ENCODE measurements around the gene EPB41L1. TPM values are rescaled to one million over a fixed set of nuclear protein-coding genes. Genes with fewer than 3 reads are reported as not detected.

EPB41L1 gene
- total RNA-seq, 3 donors from 2014 or later (not counting 1 experiment from before 2014, with no cell fraction given) = 0.21 to 0.29 TPM; not detected in 1

GRCh38 chr20:36219671-36220220, 65.2 kb downstream of the EPB41L1 start:
- no peak overlapping the region for H3K27ac Mint-ChIP-seq
- ATAC-seq (no peak), DNase-seq (no peak)
- Histone ChIP-seq H3K27ac (ENCODE audit: low read length) (no peak overlapping the region), H3K36me3 (ENCODE audit: control insufficient read depth, insufficient read depth, low read length) (no peaks in the 10 kb centered on the region), H3K4me1 (ENCODE audit: control insufficient read depth, insufficient read depth, low read length) (no peaks in the 10 kb centered on the region), H3K4me3 (ENCODE audit: low read length) (no peak overlapping the region), H3K9me3 (ENCODE audit: control insufficient read depth, insufficient read depth, low read length) (no peaks in the 10 kb centered on the region), H3K27me3 (ENCODE audit: control insufficient read depth, insufficient read depth, low read length) (no peaks in the 10 kb centered on the region)
- intact Hi-C loops (cut with micrococcal nuclease) = no loop called here
- no peaks in the 10 kb centered on the region for H3K36me3 Mint-ChIP-seq
- TF ChIP-seq, protein P1, sequence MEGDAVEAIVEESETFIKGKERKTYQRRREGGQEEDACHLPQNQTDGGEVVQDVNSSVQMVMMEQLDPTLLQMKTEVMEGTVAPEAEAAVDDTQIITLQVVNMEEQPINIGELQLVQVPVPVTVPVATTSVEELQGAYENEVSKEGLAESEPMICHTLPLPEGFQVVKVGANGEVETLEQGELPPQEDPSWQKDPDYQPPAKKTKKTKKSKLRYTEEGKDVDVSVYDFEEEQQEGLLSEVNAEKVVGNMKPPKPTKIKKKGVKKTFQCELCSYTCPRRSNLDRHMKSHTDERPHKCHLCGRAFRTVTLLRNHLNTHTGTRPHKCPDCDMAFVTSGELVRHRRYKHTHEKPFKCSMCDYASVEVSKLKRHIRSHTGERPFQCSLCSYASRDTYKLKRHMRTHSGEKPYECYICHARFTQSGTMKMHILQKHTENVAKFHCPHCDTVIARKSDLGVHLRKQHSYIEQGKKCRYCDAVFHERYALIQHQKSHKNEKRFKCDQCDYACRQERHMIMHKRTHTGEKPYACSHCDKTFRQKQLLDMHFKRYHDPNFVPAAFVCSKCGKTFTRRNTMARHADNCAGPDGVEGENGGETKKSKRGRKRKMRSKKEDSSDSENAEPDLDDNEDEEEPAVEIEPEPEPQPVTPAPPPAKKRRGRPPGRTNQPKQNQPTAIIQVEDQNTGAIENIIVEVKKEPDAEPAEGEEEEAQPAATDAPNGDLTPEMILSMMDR (IDR thresholded peaks at IDR 0.05) = no peak
- H3K4me1 Mint-ChIP-seq = peaks cover 4 to 9% of the 10 kb centered on the region in 2 donors
- 94% methylated on average over 15 of the region's 17 CpGs for WGBS (ENCODE audit: insufficient coverage)
- no peaks in the 10 kb centered on the region for H3K9me3 Mint-ChIP-seq
- H3K4me3 Mint-ChIP-seq = no peak overlapping the region
- H3K27me3 Mint-ChIP-seq (ENCODE audit: low read depth in 2 of 2) = peaks cover 0 to 9% of the 10 kb centered on the region in 2 donors

DNA sequence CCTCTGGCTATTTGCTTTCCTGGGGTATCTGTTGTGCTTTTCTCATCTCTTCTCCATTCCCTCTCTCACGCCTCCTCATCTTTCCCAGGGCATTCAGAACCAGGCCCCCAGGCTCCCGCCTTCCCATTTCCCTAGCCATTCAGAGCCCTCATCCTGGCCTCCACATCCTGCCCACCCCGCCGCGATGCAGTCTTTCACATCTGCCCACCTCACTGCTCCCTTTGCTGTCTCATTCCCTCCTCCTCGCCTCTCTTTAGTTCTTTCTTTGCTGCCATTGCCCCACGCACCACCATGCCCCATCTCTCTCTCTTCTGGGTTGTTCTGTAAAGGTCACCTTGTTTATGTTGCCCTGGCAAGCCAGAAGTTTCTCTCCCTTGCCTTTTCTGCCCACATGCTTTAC, 71.1 kb downstream of the EPB41L1 start:
- H3K27me3 ChIP-seq (ENCODE audit: control insufficient read depth, insufficient read depth, low read length) = no peaks in the 10 kb centered on the region
- H3K4me3 Mint-ChIP-seq = no peak overlapping the region
- TF ChIP-seq, protein P1 (IDR thresholded peaks at IDR 0.05) = no peak
- no peak overlapping the region for H3K4me3 ChIP-seq (ENCODE audit: low read length)
- H3K36me3 ChIP-seq (ENCODE audit: control insufficient read depth, insufficient read depth, low read length) = no peaks in the 10 kb centered on the region
- DNase-seq (no peak), ATAC-seq (no peak)
- WGBS (ENCODE audit: insufficient coverage) = 84% methylated on average over 7 of the region's 7 CpGs
- H3K27ac Mint-ChIP-seq = no peak overlapping the region
- no peaks in the 10 kb centered on the region for H3K9me3 Mint-ChIP-seq
- intact Hi-C loops (cut with micrococcal nuclease) = no loop called here
- H3K4me1 Mint-ChIP-seq = no peaks in the 10 kb centered on the region
- no peaks in the 10 kb centered on the region for H3K4me1 ChIP-seq (ENCODE audit: control insufficient read depth, insufficient read depth, low read length)
- H3K9me3 ChIP-seq (ENCODE audit: control insufficient read depth, insufficient read depth, low read length) = no peaks in the 10 kb centered on the region
- H3K27me3 Mint-ChIP-seq (ENCODE audit: low read depth in 2 of 2) = peaks cover 10 to 16% of the 10 kb centered on the region in 2 donors
- no peaks in the 10 kb centered on the region for H3K36me3 Mint-ChIP-seq
- no peak overlapping the region for H3K27ac ChIP-seq (ENCODE audit: low read length)

GRCh38 chr20:36228770-36229169, 74.2 kb downstream of the EPB41L1 start:
- no peaks in the 10 kb centered on the region for H3K36me3 ChIP-seq (ENCODE audit: control insufficient read depth, insufficient read depth, low read length)
- no peak overlapping the region for H3K4me3 ChIP-seq (ENCODE audit: low read length)
- no peaks in the 10 kb centered on the region for H3K4me1 ChIP-seq (ENCODE audit: control insufficient read depth, insufficient read depth, low read length)
- H3K27ac ChIP-seq (ENCODE audit: low read length) = no peak overlapping the region
- Mint-ChIP-seq H3K4me3 (no peak overlapping the region), H3K36me3 (no peaks in the 10 kb centered on the region), H3K27ac (no peak overlapping the region), H3K9me3 (no peaks in the 10 kb centered on the region), H3K4me1 (no peaks in the 10 kb centered on the region), H3K27me3 (ENCODE audit: low read depth in 2 of 2) (peaks cover 16 to 21% of the 10 kb centered on the region in 2 donors)
- TF ChIP-seq, protein P1 (IDR thresholded peaks at IDR 0.05) = no peak
- no peaks in the 10 kb centered on the region for H3K27me3 ChIP-seq (ENCODE audit: control insufficient read depth, insufficient read depth, low read length)
- H3K9me3 ChIP-seq (ENCODE audit: control insufficient read depth, insufficient read depth, low read length) = no peaks in the 10 kb centered on the region
- ATAC-seq (no peak), DNase-seq (no peak)
- WGBS (ENCODE audit: insufficient coverage) = 32% methylated on average over 6 of the region's 6 CpGs
- intact Hi-C loops (cut with micrococcal nuclease) = no loop called here

- Mint-ChIP-seq H3K27ac (no peak overlapping the region), H3K27me3 (ENCODE audit: low read depth in 2 of 2) (peaks cover 16 to 21% of the 10 kb centered on the region in 2 donors), H3K4me3 (no peak overlapping the region), H3K9me3 (no peaks in the 10 kb centered on the region), H3K36me3 (no peaks in the 10 kb centered on the region), H3K4me1 (no peaks in the 10 kb centered on the region)
- Histone ChIP-seq H3K9me3 (ENCODE audit: control insufficient read depth, insufficient read depth, low read length) (no peaks in the 10 kb centered on the region), H3K27me3 (ENCODE audit: control insufficient read depth, insufficient read depth, low read length) (no peaks in the 10 kb centered on the region), H3K4me1 (ENCODE audit: control insufficient read depth, insufficient read depth, low read length) (no peaks in the 10 kb centered on the region), H3K36me3 (ENCODE audit: control insufficient read depth, insufficient read depth, low read length) (no peaks in the 10 kb centered on the region), H3K4me3 (ENCODE audit: low read length) (no peak overlapping the region), H3K27ac (ENCODE audit: low read length) (no peak overlapping the region)
- intact Hi-C loops (cut with micrococcal nuclease) = no loop called here
- 25% methylated on average over 2 of the region's 3 CpGs for WGBS (ENCODE audit: insufficient coverage)
- no peak for ATAC-seq
- TF ChIP-seq, protein P1 (IDR thresholded peaks at IDR 0.05) = no peak
- no peak for DNase-seq
Measured at GRCh38 chr20:36230019-36230418, 75.5 kb downstream of the EPB41L1 start.

All from natural killer cell (primary cell).